Neural progenitor cell (in vitro differentiated cells): ENCODE measurements around the gene RPL29. TPM values are rescaled to one million over a fixed set of nuclear protein-coding genes. Genes with fewer than 3 reads are reported as not detected.
A peak's percentile ranks its signal among the peaks of the same experiment; 100 is the strongest.

Source experiments
- DNase-seq: peaks from one replicate; pipeline ENCODE4 v3.0.0-alpha.2; 2016; ENCODE audit warnings: low spot score
- H2AFZ ChIP-seq: fragments of 200-600 bp; sonication (generic); replicated peaks from 2 replicates; pipeline ENCODE4 v1.6.1; 2016; ENCODE audit warnings: antibody characterized with exemption
- H3F3A ChIP-seq: fragments of 200-600 bp; sonication (generic); 2 replicates; pipeline ENCODE4 v1.6.1; 2016; ENCODE audit warnings: antibody characterized with exemption, low read depth
- H3K27ac ChIP-seq: fragments of 200-600 bp; sonication (generic); 2 replicates; pipeline ENCODE4 v1.5.1; 2016; ENCODE audit warnings: mild to moderate bottlenecking
- H3K27me3 ChIP-seq: fragments of 200-600 bp; sonication (generic); 2 replicates; pipeline ENCODE4 v1.6.1; 2016; ENCODE audit warnings: mild to moderate bottlenecking, moderate library complexity
- H3K36me3 ChIP-seq: fragments of 200-600 bp; sonication (generic); 2 replicates; pipeline ENCODE4 v1.5.1; 2016
- H3K4me1 ChIP-seq: fragments of 200-600 bp; sonication (generic); 2 replicates; pipeline ENCODE4 v1.6.1; 2016; ENCODE audit warnings: mixed run types
- H3K4me2 ChIP-seq: fragments of 200-600 bp; sonication (generic); 2 replicates; pipeline ENCODE4 v1.6.1; 2016
- H3K4me3 ChIP-seq: fragments of 200-600 bp; sonication (generic); 2 replicates; pipeline ENCODE4 v1.5.1; 2016
- H3K79me2 ChIP-seq: fragments of 200-600 bp; sonication (generic); 2 replicates; pipeline ENCODE4 v1.6.1; 2016; ENCODE audit warnings: low read depth
- H3K9ac ChIP-seq: fragments of 200-600 bp; sonication (generic); 2 replicates; pipeline ENCODE4 v1.6.1; 2016
- H3K9me3 ChIP-seq: fragments of 200-600 bp; sonication (generic); 2 replicates; pipeline ENCODE4 v1.5.1; 2016; ENCODE audit warnings: low read depth
- H4K20me1 ChIP-seq: fragments of 200-600 bp; sonication (generic); 2 replicates; pipeline ENCODE4 v1.6.1; 2016; ENCODE audit warnings: low read depth
- H3K27ac Mint-ChIP-seq: 3 replicates; pipeline ENCODE4 v1.8.0; 2021; ENCODE audit warnings: mixed read lengths
- H3K27me3 Mint-ChIP-seq: 2 replicates; pipeline ENCODE4 v1.8.0; 2022; ENCODE audit warnings: low read depth, mild to moderate bottlenecking, inconsistent platforms, moderate library complexity, mixed read lengths; ENCODE audit not compliant: insufficient read depth
- H3K36me3 Mint-ChIP-seq: 3 replicates; pipeline ENCODE4 v1.8.0; 2021; ENCODE audit warnings: mixed read lengths
- H3K4me1 Mint-ChIP-seq: 3 replicates; pipeline ENCODE4 v1.8.0; 2021; ENCODE audit warnings: mixed read lengths
- H3K4me3 Mint-ChIP-seq: 3 replicates; pipeline ENCODE4 v1.8.0; 2021; ENCODE audit warnings: mild to moderate bottlenecking, moderate library complexity, mixed read lengths
- H3K9me3 Mint-ChIP-seq: 3 replicates; pipeline ENCODE4 v1.8.0; 2020; ENCODE audit warnings: mixed read lengths
- CTCF ChIP-seq: fragments of 200-600 bp; sonication (generic); IDR thresholded peaks from 2 replicates; pipeline ENCODE4 v1.5.1; 2017; ENCODE audit warnings: antibody characterized with exemption, mild to moderate bottlenecking
- EZH2 ChIP-seq: fragments of 200-600 bp; sonication (generic); IDR thresholded peaks from 2 replicates; pipeline ENCODE4 v1.6.1; 2017; ENCODE audit warnings: antibody characterized with exemption, mild to moderate bottlenecking, moderate library complexity
- EZH2phosphoT487 ChIP-seq: fragments of 200-600 bp; sonication (generic); IDR thresholded peaks from 2 replicates; pipeline ENCODE4 v1.6.1; 2017; ENCODE audit warnings: antibody characterized with exemption
- total RNA-seq: library from RNA; depleted of rRNA; stranded (reverse); fragments of >200 nt; gene quantifications from 2 replicates; pipeline ENCODE4 v1.2.3, GENCODE V29; 2015; ENCODE audit warnings: low replicate concordance

Gene RPL29
- total RNA-seq, 1 donor from 2014 or later = 1,431 TPM

GRCh38 chr3:52039426-52039825 is 43.7 kb upstream of the RPL29 start:
- no peaks in the 10 kb centered on the region for H4K20me1 ChIP-seq
- no peaks in the 10 kb centered on the region for H3K36me3 Mint-ChIP-seq
- no peaks in the 10 kb centered on the region for H3K36me3 ChIP-seq
- H3K9ac ChIP-seq = no peak overlapping the region
- DNase-seq = no peak
- no peak overlapping the region for H3K4me3 ChIP-seq
- H3K79me2 ChIP-seq = no peaks in the 10 kb centered on the region
- no peak overlapping the region for H3K4me3 Mint-ChIP-seq
- H3K27me3 ChIP-seq = no peaks in the 10 kb centered on the region
- peaks cover 9% of the 10 kb centered on the region for H3K27me3 Mint-ChIP-seq
- H3K9me3 Mint-ChIP-seq = no peaks in the 10 kb centered on the region
- H3K27ac Mint-ChIP-seq = peak overlapping the region; percentile 80
- TF ChIP-seq EZH2 (no peak), EZH2phosphoT487 (no peak), CTCF (no peak)
- H3K27ac ChIP-seq = no peak overlapping the region
- H3K4me1 ChIP-seq = peaks cover 15% of the 10 kb centered on the region
- no peaks in the 10 kb centered on the region for H3F3A ChIP-seq
- peak overlapping the region; percentile 76 for H2AFZ ChIP-seq
- no peak overlapping the region for H3K4me2 ChIP-seq
- H3K9me3 ChIP-seq = no peaks in the 10 kb centered on the region
- peaks cover 15% of the 10 kb centered on the region for H3K4me1 Mint-ChIP-seq

- no peak overlapping the region for H3K9ac ChIP-seq
- H3K4me2 ChIP-seq = no peak overlapping the region
- H3K27ac Mint-ChIP-seq = no peak overlapping the region
- no peak overlapping the region for H3K27ac ChIP-seq
- no peaks in the 10 kb centered on the region for H3F3A ChIP-seq
- H3K9me3 ChIP-seq = no peaks in the 10 kb centered on the region
- no peak overlapping the region for H3K4me3 Mint-ChIP-seq
- no peaks in the 10 kb centered on the region for H3K27me3 ChIP-seq
- H3K36me3 ChIP-seq = no peaks in the 10 kb centered on the region
- no peaks in the 10 kb centered on the region for H3K36me3 Mint-ChIP-seq
- H3K4me3 ChIP-seq = no peak overlapping the region
- no peaks in the 10 kb centered on the region for H3K9me3 Mint-ChIP-seq
- no peaks in the 10 kb centered on the region for H4K20me1 ChIP-seq
- peaks cover 9% of the 10 kb centered on the region for H3K27me3 Mint-ChIP-seq
- no peaks in the 10 kb centered on the region for H3K79me2 ChIP-seq
- DNase-seq = no peak
- TF ChIP-seq EZH2phosphoT487 = no peak
- H2AFZ ChIP-seq = no peak overlapping the region
- peaks cover 12% of the 10 kb centered on the region for H3K4me1 Mint-ChIP-seq
- peaks cover 16% of the 10 kb centered on the region for H3K4me1 ChIP-seq
These were observed 42.5 kb upstream of the RPL29 start for GRCh38 chr3:52038227-52038626.

GRCh38 chr3:52037291-52037690 is 41.6 kb upstream of the RPL29 start:
- no peaks in the 10 kb centered on the region for H3K79me2 ChIP-seq
- H3K4me3 Mint-ChIP-seq = no peak overlapping the region
- H3K4me1 Mint-ChIP-seq = peaks cover 16% of the 10 kb centered on the region
- H3K4me1 ChIP-seq = peaks cover 23% of the 10 kb centered on the region
- no peak overlapping the region for H3K4me2 ChIP-seq
- TF ChIP-seq EZH2phosphoT487 (no peak), EZH2 (no peak), CTCF (no peak)
- no peak overlapping the region for H2AFZ ChIP-seq
- H3F3A ChIP-seq = no peaks in the 10 kb centered on the region
- H3K9me3 Mint-ChIP-seq = no peaks in the 10 kb centered on the region
- H4K20me1 ChIP-seq = no peaks in the 10 kb centered on the region
- peaks cover 9% of the 10 kb centered on the region for H3K27me3 Mint-ChIP-seq
- H3K4me3 ChIP-seq = no peak overlapping the region
- H3K27ac ChIP-seq = no peak overlapping the region
- H3K9me3 ChIP-seq = no peaks in the 10 kb centered on the region
- H3K27ac Mint-ChIP-seq = no peak overlapping the region
- DNase-seq = no peak
- no peaks in the 10 kb centered on the region for H3K27me3 ChIP-seq
- no peak overlapping the region for H3K9ac ChIP-seq
- no peaks in the 10 kb centered on the region for H3K36me3 Mint-ChIP-seq
- no peaks in the 10 kb centered on the region for H3K36me3 ChIP-seq

- TF ChIP-seq CTCF = peak; percentile 24
- TF ChIP-seq EZH2 = no peak
- Histone ChIP-seq H3F3A (no peaks in the 10 kb centered on the region), H3K27ac (no peak overlapping the region), H3K4me2 (no peak overlapping the region), H4K20me1 (no peaks in the 10 kb centered on the region), H3K27me3 (no peaks in the 10 kb centered on the region), H3K36me3 (no peaks in the 10 kb centered on the region), H2AFZ (no peak overlapping the region), H3K79me2 (no peaks in the 10 kb centered on the region), H3K9me3 (no peaks in the 10 kb centered on the region), H3K4me3 (no peak overlapping the region), H3K4me1 (peaks cover 28% of the 10 kb centered on the region), H3K9ac (no peak overlapping the region)
- DNase-seq = peak; percentile 48
- H3K4me1 Mint-ChIP-seq = peaks cover 20% of the 10 kb centered on the region
- no peaks in the 10 kb centered on the region for H3K36me3 Mint-ChIP-seq
- no peak overlapping the region for H3K27ac Mint-ChIP-seq
- peaks cover 12% of the 10 kb centered on the region for H3K27me3 Mint-ChIP-seq
- no peaks in the 10 kb centered on the region for H3K9me3 Mint-ChIP-seq
- no peak overlapping the region for H3K4me3 Mint-ChIP-seq
These were observed 41.1 kb upstream of the RPL29 start for GRCh38 chr3:52036829-52037228.
